GM18870 (cell line): ENCODE results near the gene EIF2AK2.

Source experiments
- ATAC-seq: cut with Tn5 transposase; IDR thresholded peaks from one replicate; pipeline ENCODE4 v1.9.1; 2021; ENCODE audit warnings: moderate library complexity; ENCODE audit not compliant: unreplicated experiment

The EIF2AK2 gene

GRCh38 chr2:37173741-37174140, 17.0 kb upstream of the EIF2AK2 start:
- ATAC-seq = no peak

GRCh38 chr2:37171624-37171950, 14.8 kb upstream of the EIF2AK2 start:
- ATAC-seq = no peak

- ATAC-seq = no peak
Observed at GRCh38 chr2:37168217-37168981, 11.6 kb upstream of the EIF2AK2 start.

- no peak for ATAC-seq
Observed at GRCh38 chr2:37167636-37168180, 10.9 kb upstream of the EIF2AK2 start.

- no peak for ATAC-seq
Observed at GRCh38 chr2:37164757-37165156, 8.0 kb upstream of the EIF2AK2 start.

GRCh38 chr2:37156071-37156856, 516 bp downstream of the EIF2AK2 start:
- ATAC-seq = peak; percentile 6

- ATAC-seq = no peak
Observed at GRCh38 chr2:37154785-37155184, 2.0 kb downstream of the EIF2AK2 start.

- ATAC-seq = no peak
Observed at GRCh38 chr2:37153224-37153623, 3.6 kb downstream of the EIF2AK2 start.

- no peak for ATAC-seq
Observed at GRCh38 chr2:37149626-37150322, 7.0 kb downstream of the EIF2AK2 start.

- ATAC-seq = no peak
Observed at GRCh38 chr2:37148325-37148724, 8.5 kb downstream of the EIF2AK2 start.

GRCh38 chr2:37146062-37146461, 10.7 kb downstream of the EIF2AK2 start:
- no peak for ATAC-seq

GRCh38 chr2:37143974-37144373, 12.8 kb downstream of the EIF2AK2 start:
- no peak for ATAC-seq

- ATAC-seq = no peak
Observed at GRCh38 chr2:37142546-37142945, 14.2 kb downstream of the EIF2AK2 start.

- ATAC-seq = no peak
Observed at GRCh38 chr2:37132914-37133313, 23.9 kb downstream of the EIF2AK2 start.

GRCh38 chr2:37125416-37125815, 31.4 kb downstream of the EIF2AK2 start:
- no peak for ATAC-seq

- ATAC-seq = no peak
Observed at GRCh38 chr2:37119157-37119556, 37.6 kb downstream of the EIF2AK2 start.

- no peak for ATAC-seq
Observed at GRCh38 chr2:37117566-37117965, 39.2 kb downstream of the EIF2AK2 start.

- no peak for ATAC-seq
Observed at GRCh38 chr2:37111958-37112357, 44.8 kb downstream of the EIF2AK2 start.

GRCh38 chr2:37110306-37111212, 46.2 kb downstream of the EIF2AK2 start:
- no peak for ATAC-seq

GRCh38 chr2:37109523-37109922, 47.3 kb downstream of the EIF2AK2 start:
- ATAC-seq = no peak
